Endothelial cell (in vitro differentiated cells): Measurements from ENCODE around the gene DYNC1I2. TPM values are rescaled to one million over a fixed set of nuclear protein-coding genes. Genes with fewer than 3 reads are reported as not detected.

Source experiments
- DNase-seq: peaks from one replicate; pipeline ENCODE4 v3.0.0; 2021; ENCODE audit warnings: low spot score
- H3K27ac Mint-ChIP-seq: one replicate; pipeline ENCODE4 v1.8.0; 2021; ENCODE audit warnings: mixed read lengths, inconsistent platforms; ENCODE audit not compliant: unreplicated experiment
- H3K27me3 Mint-ChIP-seq: one replicate; pipeline ENCODE4 v1.8.0; 2021; ENCODE audit warnings: mild to moderate bottlenecking, moderate library complexity, mixed read lengths, inconsistent platforms; ENCODE audit not compliant: unreplicated experiment
- H3K36me3 Mint-ChIP-seq: one replicate; pipeline ENCODE4 v1.8.0; 2021; ENCODE audit warnings: mild to moderate bottlenecking, low read depth, mixed read lengths, inconsistent platforms; ENCODE audit not compliant: unreplicated experiment
- H3K4me1 Mint-ChIP-seq: one replicate; pipeline ENCODE4 v1.8.0; 2021; ENCODE audit warnings: mild to moderate bottlenecking, mixed read lengths, inconsistent platforms; ENCODE audit not compliant: unreplicated experiment
- H3K4me3 Mint-ChIP-seq: one replicate; pipeline ENCODE4 v1.8.0; 2021; ENCODE audit warnings: mild to moderate bottlenecking, mixed read lengths, inconsistent platforms; ENCODE audit not compliant: unreplicated experiment
- H3K9me3 Mint-ChIP-seq: one replicate; pipeline ENCODE4 v1.8.0; 2021; ENCODE audit warnings: mixed read lengths, inconsistent platforms; ENCODE audit not compliant: unreplicated experiment
- total RNA-seq: library from RNA; stranded (reverse); fragmentation: NEBNext Ultra II Directional; extraction: Animal tissue kit (Norgen Biotek cat#: 25700); gene quantifications from one replicate; pipeline ENCODE4 v1.2.1, GENCODE V29; 2021; ENCODE audit not compliant: unreplicated experiment
- TF ChIP-seq, protein P1 (sequence below): fragments of 200-600 bp; sonication (generic); IDR thresholded peaks from one replicate; pipeline ENCODE4 v1.5.0; 2021; ENCODE audit warnings: antibody characterized with exemption; ENCODE audit not compliant: unreplicated experiment

DYNC1I2 gene
- total RNA-seq, 1 donor from 2014 or later, result 121 TPM

DNA sequence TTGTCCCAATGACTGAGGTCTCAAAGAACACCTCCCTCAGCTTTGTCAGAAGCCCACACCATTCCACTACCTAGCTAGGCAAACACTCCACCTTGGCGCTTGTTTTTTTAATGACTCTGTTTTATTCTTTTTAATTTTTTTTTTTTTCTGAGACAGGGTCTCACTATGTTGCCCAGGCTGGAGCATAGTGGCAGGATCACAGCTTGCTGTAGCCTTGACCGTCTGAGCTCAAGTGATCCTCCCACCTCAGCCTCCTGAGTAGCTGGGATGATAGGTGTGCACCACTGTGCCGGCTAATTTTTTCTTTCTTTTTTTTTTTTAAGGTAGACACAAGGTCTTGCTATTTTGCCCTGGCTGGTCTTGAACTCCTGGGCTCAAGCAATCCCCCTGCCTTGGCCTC is 104.9 kb downstream of the DYNC1I2 start:
- H3K36me3 Mint-ChIP-seq, result no peaks in the 10 kb centered on the region
- H3K27ac Mint-ChIP-seq, result no peak overlapping the region
- H3K27me3 Mint-ChIP-seq, result peaks cover 1% of the 10 kb centered on the region
- H3K4me1 Mint-ChIP-seq, result peaks cover 34% of the 10 kb centered on the region
- TF ChIP-seq, protein P1, sequence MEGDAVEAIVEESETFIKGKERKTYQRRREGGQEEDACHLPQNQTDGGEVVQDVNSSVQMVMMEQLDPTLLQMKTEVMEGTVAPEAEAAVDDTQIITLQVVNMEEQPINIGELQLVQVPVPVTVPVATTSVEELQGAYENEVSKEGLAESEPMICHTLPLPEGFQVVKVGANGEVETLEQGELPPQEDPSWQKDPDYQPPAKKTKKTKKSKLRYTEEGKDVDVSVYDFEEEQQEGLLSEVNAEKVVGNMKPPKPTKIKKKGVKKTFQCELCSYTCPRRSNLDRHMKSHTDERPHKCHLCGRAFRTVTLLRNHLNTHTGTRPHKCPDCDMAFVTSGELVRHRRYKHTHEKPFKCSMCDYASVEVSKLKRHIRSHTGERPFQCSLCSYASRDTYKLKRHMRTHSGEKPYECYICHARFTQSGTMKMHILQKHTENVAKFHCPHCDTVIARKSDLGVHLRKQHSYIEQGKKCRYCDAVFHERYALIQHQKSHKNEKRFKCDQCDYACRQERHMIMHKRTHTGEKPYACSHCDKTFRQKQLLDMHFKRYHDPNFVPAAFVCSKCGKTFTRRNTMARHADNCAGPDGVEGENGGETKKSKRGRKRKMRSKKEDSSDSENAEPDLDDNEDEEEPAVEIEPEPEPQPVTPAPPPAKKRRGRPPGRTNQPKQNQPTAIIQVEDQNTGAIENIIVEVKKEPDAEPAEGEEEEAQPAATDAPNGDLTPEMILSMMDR, result no peak
- H3K4me3 Mint-ChIP-seq, result no peak overlapping the region
- H3K9me3 Mint-ChIP-seq, result no peaks in the 10 kb centered on the region
- no peak for DNase-seq

DNA sequence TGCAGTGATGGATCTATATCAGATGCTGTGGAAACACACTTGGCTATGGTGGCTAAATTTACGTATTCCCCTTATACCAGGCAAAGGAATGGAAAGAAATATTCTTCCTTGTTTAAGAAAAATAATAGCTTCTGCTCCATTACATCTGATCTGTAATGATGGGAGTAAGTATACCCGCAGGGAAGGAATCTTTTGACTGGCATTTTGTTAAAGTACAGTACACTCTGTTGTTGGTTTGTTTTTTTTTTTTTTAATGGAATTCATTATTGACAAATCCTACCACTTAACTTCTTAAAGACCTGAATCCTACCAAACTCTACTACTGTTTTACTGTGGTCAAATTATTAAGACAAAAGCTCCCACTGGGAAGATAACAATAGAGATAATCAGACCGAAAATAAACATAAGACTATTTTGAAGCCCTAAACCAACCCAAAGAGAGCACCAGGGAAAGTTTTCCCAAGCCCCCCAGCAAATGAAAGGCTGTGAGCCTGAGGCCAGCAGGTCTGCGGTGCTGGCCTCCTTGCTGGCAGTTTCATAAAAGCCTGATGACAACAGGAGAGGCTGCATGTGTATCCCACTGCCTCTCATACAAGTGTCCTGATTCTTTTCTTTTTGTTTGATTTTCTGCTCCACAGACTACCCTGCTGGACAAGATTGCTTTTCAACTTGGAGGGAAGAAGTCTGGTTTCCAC is 105.8 kb downstream of the DYNC1I2 start:
- H3K4me1 Mint-ChIP-seq, result peaks cover 30% of the 10 kb centered on the region
- H3K27me3 Mint-ChIP-seq, result peaks cover 1% of the 10 kb centered on the region
- H3K27ac Mint-ChIP-seq, result no peak overlapping the region
- no peaks in the 10 kb centered on the region for H3K9me3 Mint-ChIP-seq
- TF ChIP-seq, protein P1, result no peak
- H3K36me3 Mint-ChIP-seq, result no peaks in the 10 kb centered on the region
- no peak for DNase-seq
- H3K4me3 Mint-ChIP-seq, result no peak overlapping the region

DNA sequence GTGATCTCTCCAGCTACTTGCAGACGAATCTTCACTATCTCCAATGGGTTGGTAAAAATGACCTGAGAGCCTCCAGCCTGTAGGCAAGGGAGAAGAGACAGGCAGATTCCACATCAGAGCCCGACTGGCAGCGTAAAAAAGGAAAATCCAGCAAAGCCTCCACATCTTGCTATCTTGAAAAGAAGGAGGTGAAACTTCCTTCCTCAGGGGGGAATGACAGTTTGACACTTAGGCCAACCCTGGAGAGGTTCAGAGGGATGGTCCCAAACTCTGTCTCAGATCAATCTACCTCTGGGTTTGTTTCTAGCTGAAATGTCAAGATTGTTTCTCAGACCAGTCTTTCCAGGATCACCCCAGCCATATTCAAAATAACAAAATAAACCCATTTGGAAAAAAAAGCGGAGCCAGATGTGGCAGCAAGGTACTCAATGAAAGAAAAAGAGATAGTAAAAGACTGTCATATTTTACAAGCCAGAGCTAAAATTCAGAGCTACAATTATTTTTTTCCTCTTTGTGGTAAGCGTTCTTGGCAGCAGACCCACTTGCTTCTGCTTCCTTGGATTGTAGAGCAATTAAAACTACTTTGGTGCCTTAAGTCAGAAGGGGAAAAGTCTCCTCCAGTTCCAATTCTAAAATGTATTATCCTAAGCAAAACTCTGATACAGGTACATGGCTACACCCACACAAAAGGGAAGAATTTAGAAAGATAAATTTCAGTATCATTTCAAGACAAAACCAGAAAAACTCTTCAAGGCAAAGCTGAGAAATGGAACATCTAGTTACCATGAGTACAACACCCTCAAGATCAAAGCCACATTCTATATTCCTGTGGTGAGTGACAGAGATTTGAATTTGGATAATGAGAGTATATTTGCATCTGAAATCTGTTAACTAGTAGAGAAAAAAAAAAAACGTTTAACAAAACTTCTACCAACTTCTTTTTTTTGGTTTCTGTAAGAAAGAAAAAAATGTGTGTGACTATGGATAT is 106.7 kb downstream of the DYNC1I2 start:
- Mint-ChIP-seq H3K27ac (no peak overlapping the region), H3K27me3 (peaks cover 1% of the 10 kb centered on the region), H3K4me3 (no peak overlapping the region), H3K9me3 (no peaks in the 10 kb centered on the region), H3K36me3 (no peaks in the 10 kb centered on the region), H3K4me1 (peaks cover 26% of the 10 kb centered on the region)
- TF ChIP-seq, protein P1, result no peak
- DNase-seq, result no peak

DNA sequence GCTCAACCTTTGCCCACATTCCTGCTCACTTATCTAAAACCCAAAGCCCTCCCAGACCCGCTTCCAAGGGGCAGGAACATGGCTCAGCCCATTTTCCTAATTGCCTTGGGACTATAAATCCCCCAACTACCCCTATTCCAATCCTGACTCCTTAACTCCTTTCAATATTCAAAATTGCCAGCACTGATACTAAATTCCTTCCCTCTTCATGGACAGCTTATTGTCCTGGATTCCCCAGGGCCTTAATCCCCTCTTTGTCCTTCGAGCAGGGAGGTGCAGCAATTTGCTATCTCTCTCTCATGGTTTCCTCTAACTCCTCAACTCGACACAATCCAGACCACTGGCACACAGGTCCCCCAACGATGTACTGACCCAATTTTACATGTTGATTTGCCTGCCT is 107.6 kb downstream of the DYNC1I2 start:
- no peaks in the 10 kb centered on the region for H3K36me3 Mint-ChIP-seq
- H3K27me3 Mint-ChIP-seq, result peaks cover 1% of the 10 kb centered on the region
- no peaks in the 10 kb centered on the region for H3K9me3 Mint-ChIP-seq
- H3K27ac Mint-ChIP-seq, result no peak overlapping the region
- no peak overlapping the region for H3K4me3 Mint-ChIP-seq
- TF ChIP-seq, protein P1, result no peak
- no peak for DNase-seq
- peaks cover 26% of the 10 kb centered on the region for H3K4me1 Mint-ChIP-seq

Other genes starting within 250 kb of the DYNC1I2 start
- gene CYBRD1, start 165.0 kb upstream of the DYNC1I2 start, total RNA-seq, result 10.1 TPM
- gene SLC25A12, start 206.8 kb downstream of the DYNC1I2 start, total RNA-seq, result 9.7 TPM
- 22.8 TPM for gene HAT1, start 235.0 kb downstream of the DYNC1I2 start, total RNA-seq